Peyer's patch (tissue), 4 donors: Measurements from ENCODE around the gene TEAD1.

Experiments used
- CTCF ChIP-seq, 6 experiments: fragments of 450-650 bp in 4 of 6; fragments of 200-600 bp in 2 of 6; sonication (generic) in 1 of 6; IDR thresholded peaks; one replicate each; pipeline ENCODE4 v1.5.1; 2017 to 2019; ENCODE audit warnings: antibody characterized with exemption in 6 of 6, mild to moderate bottlenecking in 3 of 6, moderate library complexity in 1 of 6
- POLR2A ChIP-seq, 2 donors: fragments of 450-650 bp; IDR thresholded peaks; one replicate each; pipeline ENCODE4 v1.5.1; 2017; ENCODE audit warnings: antibody characterized with exemption in 2 of 2, mild to moderate bottlenecking in 2 of 2, moderate library complexity in 2 of 2

GRCh38 chr11:12793065-12793464, 118.8 kb downstream of the TEAD1 start:
- TF ChIP-seq CTCF (IDR thresholded peaks at IDR 0.05) = no peak
- no peak for TF ChIP-seq POLR2A (IDR thresholded peaks at IDR 0.05)
